Sigmoid colon (tissue), 7 donors: ENCODE data around the gene TBL1XR1. TPM values are rescaled to one million over a fixed set of nuclear protein-coding genes. Genes with fewer than 3 reads are reported as not detected.
"Not testable (repeated sequence)": the region's sequence is repeated elsewhere in the genome, so short reads cannot be mapped to it uniquely, and the experiment has no call there.

Source experiments
- DNase-seq: peaks from one replicate; pipeline ENCODE4 v3.0.0-alpha.2; 2019
- H3K27ac ChIP-seq, 4 donors: fragments of 200-600 bp; sonication (generic); one replicate each; pipeline ENCODE4 v1.5.1; 2016 to 2019; ENCODE audit warnings: mild to moderate bottlenecking in 1 of 4
- H3K27me3 ChIP-seq, 3 donors: fragments of 200-600 bp; sonication (generic); one replicate each; pipeline ENCODE4 v1.5.1; 2019; ENCODE audit warnings: mild to moderate bottlenecking in 1 of 3
- H3K36me3 ChIP-seq, 4 donors: fragments of 200-600 bp; sonication (generic); one replicate each; pipeline ENCODE4 v1.5.1; 2016 to 2019
- H3K4me1 ChIP-seq, 4 donors: fragments of 200-600 bp; sonication (generic); one replicate each; pipeline ENCODE4 v1.5.1; 2017 to 2019
- H3K4me3 ChIP-seq, 4 donors: fragments of 200-600 bp; sonication (generic); one replicate each; pipeline ENCODE4 v1.5.1; 2017 to 2019; ENCODE audit warnings: mild to moderate bottlenecking in 2 of 4, moderate library complexity in 1 of 4
- H3K9me3 ChIP-seq, 4 donors: fragments of 200-600 bp in 3 of 4; sonication (generic) in 3 of 4; one replicate each; pipeline versions ENCODE4 v1.5.1 to v1.6.1; 2013 to 2019
- EP300 ChIP-seq, 4 donors: sonication (generic); formaldehyde crosslinking; IDR thresholded peaks; one replicate each; pipeline ENCODE4 v1.6.1; 2017; ENCODE audit warnings: antibody characterized with exemption in 4 of 4
- POLR2A ChIP-seq, 2 donors: fragments of 450-650 bp; IDR thresholded peaks; one replicate each; pipeline ENCODE4 v1.6.1; 2016; ENCODE audit warnings: antibody characterized with exemption in 2 of 2, mild to moderate bottlenecking in 2 of 2, moderate library complexity in 2 of 2
- POLR2AphosphoS5 ChIP-seq, 4 donors: sonication (generic); formaldehyde crosslinking; IDR thresholded peaks; one replicate each; pipeline ENCODE4 v1.6.1; 2017; ENCODE audit warnings: antibody characterized with exemption in 4 of 4
- WGBS, 2 donors: extraction: QIAGEN DNeasy Blood & Tissue Kit; methylation state at CpG; one replicate each; pipeline ENCODE4 v1.1.7; 2013; 5-methylcytosine and 5-hydroxymethylcytosine counted together
- intact Hi-C: fragments of 100-400 bp; cut with DNase I; formaldehyde crosslinking; loops from one replicate; pipeline ENCODE4 v1.15.1; 2023
- polyA plus RNA-seq, 3 donors: library from polyadenylated mRNA; stranded (reverse); fragments of 200-250 nt; gene quantifications; one replicate each; pipeline ENCODE4 v1.2.3, GENCODE V29; 2013
- total RNA-seq, 4 donors: library from RNA; depleted of rRNA; stranded (reverse); fragments of >200 nt; gene quantifications; one replicate each; pipeline ENCODE4 v1.1.0, GENCODE V29; 2016
- TF ChIP-seq, protein P1 (sequence below), 4 experiments: fragments of 450-650 bp in 3 of 4; fragments of 200-600 bp in 1 of 4; IDR thresholded peaks; one replicate each; pipeline ENCODE4 v1.5.1; 2016 to 2019; ENCODE audit warnings: antibody characterized with exemption in 4 of 4, mild to moderate bottlenecking in 3 of 4, moderate library complexity in 2 of 4
- donor health status: healthy with polysubstance abuse.
- donor health status: Bipolar disorder and iron deficiency.
- donor health status: healthy.

TBL1XR1 gene
- total and polyA plus RNA-seq, 7 donors = 20.4 to 131 (median 88.9) TPM

DNA sequence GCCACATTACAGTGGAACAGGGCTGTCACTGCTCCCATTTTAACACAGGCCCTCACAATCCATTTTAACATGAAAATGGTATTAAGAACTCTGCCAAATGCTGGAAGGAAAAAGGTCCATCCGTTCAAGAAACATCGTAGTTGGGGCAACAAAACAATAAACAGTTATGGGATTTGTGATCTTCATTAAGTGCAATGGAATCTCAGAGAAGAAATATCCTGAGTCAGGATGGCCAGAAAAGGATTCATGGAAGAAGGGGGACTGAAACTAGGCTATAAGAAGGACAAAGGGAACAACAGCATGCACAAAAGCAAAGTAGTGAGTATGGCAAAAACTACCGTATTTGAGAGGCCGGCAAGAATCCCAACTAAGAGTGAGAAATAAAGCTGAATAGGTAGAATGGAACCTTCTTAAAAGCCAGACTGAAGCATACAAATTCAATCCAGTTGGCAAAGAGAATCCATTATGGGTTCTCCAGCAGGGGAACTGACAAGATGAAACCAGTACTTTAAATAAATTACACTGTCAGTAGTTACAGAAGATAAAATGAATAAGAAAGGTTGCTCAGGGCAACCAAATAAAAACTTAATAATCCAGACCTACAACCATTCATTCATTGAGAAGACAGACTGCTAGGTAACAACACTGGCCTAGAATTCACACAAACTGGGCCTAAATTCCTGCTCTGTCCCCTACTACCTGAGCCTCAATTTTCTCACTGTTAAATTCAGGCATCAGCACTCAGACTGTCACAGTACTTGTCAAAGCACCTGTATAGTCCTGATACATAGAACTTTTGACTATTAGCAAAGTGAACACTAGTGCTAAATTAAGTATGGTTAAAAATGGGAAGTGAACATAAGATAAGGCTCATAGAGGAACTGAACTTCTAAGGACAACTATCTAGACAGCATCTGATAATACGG, 6.3 kb downstream of the TBL1XR1 start:
- no peak overlapping the region for H3K4me3 ChIP-seq
- intact Hi-C loops = loop anchor here (10.0 kb wide), 1 partner anchor 404 kb away; no protein-coding TSS in a partner anchor
- H3K9me3 ChIP-seq = no peaks in the 10 kb centered on the region
- no peak for TF ChIP-seq POLR2AphosphoS5 (IDR thresholded peaks at IDR 0.05)
- TF ChIP-seq, protein P1, sequence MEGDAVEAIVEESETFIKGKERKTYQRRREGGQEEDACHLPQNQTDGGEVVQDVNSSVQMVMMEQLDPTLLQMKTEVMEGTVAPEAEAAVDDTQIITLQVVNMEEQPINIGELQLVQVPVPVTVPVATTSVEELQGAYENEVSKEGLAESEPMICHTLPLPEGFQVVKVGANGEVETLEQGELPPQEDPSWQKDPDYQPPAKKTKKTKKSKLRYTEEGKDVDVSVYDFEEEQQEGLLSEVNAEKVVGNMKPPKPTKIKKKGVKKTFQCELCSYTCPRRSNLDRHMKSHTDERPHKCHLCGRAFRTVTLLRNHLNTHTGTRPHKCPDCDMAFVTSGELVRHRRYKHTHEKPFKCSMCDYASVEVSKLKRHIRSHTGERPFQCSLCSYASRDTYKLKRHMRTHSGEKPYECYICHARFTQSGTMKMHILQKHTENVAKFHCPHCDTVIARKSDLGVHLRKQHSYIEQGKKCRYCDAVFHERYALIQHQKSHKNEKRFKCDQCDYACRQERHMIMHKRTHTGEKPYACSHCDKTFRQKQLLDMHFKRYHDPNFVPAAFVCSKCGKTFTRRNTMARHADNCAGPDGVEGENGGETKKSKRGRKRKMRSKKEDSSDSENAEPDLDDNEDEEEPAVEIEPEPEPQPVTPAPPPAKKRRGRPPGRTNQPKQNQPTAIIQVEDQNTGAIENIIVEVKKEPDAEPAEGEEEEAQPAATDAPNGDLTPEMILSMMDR (IDR thresholded peaks at IDR 0.05) = no peak
- no peak for TF ChIP-seq EP300 (IDR thresholded peaks at IDR 0.05)
- TF ChIP-seq POLR2A (IDR thresholded peaks at IDR 0.05) = no peak
- H3K4me1 ChIP-seq = peaks cover 0 to 70% (median 41%) of the 10 kb centered on the region in 4 donors
- H3K27ac ChIP-seq = peak overlapping the region; percentile 27 to 63 (median 44)
- no peaks in the 10 kb centered on the region for H3K27me3 ChIP-seq
- WGBS, 2 donors = 48 to 56% methylated on average over 5 of the region's 5 CpGs
- no peak for DNase-seq
- no peaks in the 10 kb centered on the region for H3K36me3 ChIP-seq

DNA sequence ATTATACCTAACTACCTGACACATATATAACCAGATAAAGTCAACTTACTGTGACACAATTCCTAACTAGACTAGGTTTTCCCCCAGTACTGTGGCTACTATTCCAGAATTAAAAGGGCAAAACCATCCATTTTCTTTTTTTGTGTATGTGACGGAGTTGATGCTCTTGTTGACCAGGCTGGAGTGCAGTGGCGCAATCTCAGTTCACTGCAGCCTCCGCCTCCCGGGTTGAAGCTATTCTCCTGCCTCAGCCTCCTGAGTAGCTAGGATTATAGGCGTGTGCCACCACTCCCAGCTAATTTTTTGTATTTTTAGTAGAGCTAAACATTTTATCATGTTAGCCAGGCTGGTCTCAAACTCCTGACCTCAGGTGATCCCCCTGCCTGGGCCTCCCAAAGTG, 7.1 kb downstream of the TBL1XR1 start:
- intact Hi-C loops = loop anchor here (10.0 kb wide), 1 partner anchor 405 kb away; no protein-coding TSS in a partner anchor
- H3K27ac ChIP-seq = peak overlapping the region in 3 of 4 donors; percentile 27 to 63 (median 56)
- H3K4me1 ChIP-seq = peaks cover 0 to 78% (median 47%) of the 10 kb centered on the region in 4 donors
- DNase-seq, H3K4me3 ChIP-seq, H3K36me3 ChIP-seq, H3K27me3 ChIP-seq, H3K9me3 ChIP-seq: not testable (repeated sequence)
- WGBS, 2 donors = 88 to 92% methylated on average over 5 of the region's 5 CpGs

DNA sequence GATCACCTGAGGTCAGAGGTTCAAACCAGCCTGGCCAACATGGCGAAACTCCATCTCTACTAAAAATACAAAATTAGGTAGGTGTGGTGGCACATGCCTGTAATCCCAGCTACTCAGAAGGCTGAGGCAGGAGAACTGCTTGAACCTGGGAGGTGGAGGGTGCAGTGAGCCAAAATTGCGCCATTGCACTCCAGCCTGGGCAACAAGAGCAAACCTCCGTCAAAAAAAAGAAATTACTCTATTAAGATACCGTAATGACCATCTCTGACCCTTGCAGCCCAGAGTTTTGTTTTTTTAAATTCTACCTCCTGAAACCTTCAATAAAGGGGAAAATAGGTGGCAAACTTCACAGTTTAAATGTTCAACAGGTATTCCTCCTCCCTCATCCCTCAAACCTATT, 9.0 kb downstream of the TBL1XR1 start:
- H3K4me3 ChIP-seq, H3K9me3 ChIP-seq, H3K27ac ChIP-seq, H3K27me3 ChIP-seq, DNase-seq, H3K36me3 ChIP-seq, intact Hi-C loops: not testable (repeated sequence)
- WGBS, 2 donors = 90 to 92% methylated on average over 4 of the region's 4 CpGs
- H3K4me1 ChIP-seq = peaks cover 0 to 72% (median 47%) of the 10 kb centered on the region in 4 donors

DNA sequence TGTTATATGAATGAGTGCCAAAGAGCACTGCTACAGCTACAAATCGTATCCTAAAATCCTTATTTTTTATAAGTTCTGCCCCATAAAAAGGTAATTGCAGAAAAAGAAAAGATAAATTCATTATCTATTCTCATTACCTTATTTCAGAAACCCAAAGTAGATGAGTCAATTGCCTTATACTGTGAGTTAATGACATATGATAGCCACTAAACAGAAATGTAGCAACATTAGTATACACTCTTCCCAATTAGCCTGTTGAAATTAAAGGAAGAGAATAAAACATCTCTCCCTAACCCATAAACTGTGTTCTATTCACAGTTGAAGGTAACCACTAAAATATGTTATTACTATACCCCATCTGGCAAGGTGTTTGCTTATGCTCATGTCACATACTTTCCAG, 11.0 kb downstream of the TBL1XR1 start:
- TF ChIP-seq POLR2AphosphoS5 (IDR thresholded peaks at IDR 0.05) (no peak), EP300 (IDR thresholded peaks at IDR 0.05) (no peak), POLR2A (IDR thresholded peaks at IDR 0.05) (no peak)
- TF ChIP-seq, protein P1 (IDR thresholded peaks at IDR 0.05) = no peak
- 35 to 63% methylated on average over 1 of the region's 1 CpG for WGBS, 2 donors
- intact Hi-C loops = no loop called here
- Histone ChIP-seq H3K4me1 (peaks cover 0 to 69% (median 54%) of the 10 kb centered on the region in 4 donors), H3K27me3 (no peaks in the 10 kb centered on the region), H3K9me3 (no peaks in the 10 kb centered on the region), H3K27ac (no peak overlapping the region), H3K4me3 (no peak overlapping the region), H3K36me3 (no peaks in the 10 kb centered on the region)
- DNase-seq = no peak

GRCh38 chr3:177185035-177185574, 12.2 kb downstream of the TBL1XR1 start:
- Histone ChIP-seq H3K4me1 (peaks cover 0 to 62% (median 46%) of the 10 kb centered on the region in 4 donors), H3K27ac (no peak overlapping the region), H3K9me3 (no peaks in the 10 kb centered on the region), H3K4me3 (no peak overlapping the region), H3K36me3 (no peaks in the 10 kb centered on the region), H3K27me3 (no peaks in the 10 kb centered on the region)
- DNase-seq = no peak
- intact Hi-C loops = no loop called here
- TF ChIP-seq POLR2AphosphoS5 (IDR thresholded peaks at IDR 0.05) = no peak
- TF ChIP-seq, protein P1 (IDR thresholded peaks at IDR 0.05) = no peak
- no peak for TF ChIP-seq POLR2A (IDR thresholded peaks at IDR 0.05)
- 86 to 88% methylated on average over 7 of the region's 7 CpGs for WGBS, 2 donors

DNA sequence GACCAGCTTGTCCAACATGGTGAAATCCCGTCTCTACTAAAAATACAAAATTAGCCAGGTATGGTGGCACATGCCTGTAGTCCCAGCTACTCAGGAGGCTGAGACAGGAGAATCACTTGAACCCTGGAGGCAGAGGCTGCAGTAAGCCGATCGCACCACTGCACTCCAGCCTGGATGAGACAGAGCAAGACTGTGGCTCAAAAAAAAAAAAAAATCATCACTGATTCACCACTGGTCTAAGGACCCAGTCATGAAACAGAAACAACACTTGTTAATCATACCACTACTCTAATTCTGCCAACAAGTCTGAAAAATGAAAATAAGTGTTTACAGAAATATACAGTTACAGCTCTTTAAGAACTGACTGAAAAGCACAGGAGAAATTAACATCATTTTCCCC, 12.7 kb downstream of the TBL1XR1 start:
- not testable (repeated sequence) for H3K27ac ChIP-seq, H3K4me3 ChIP-seq, H3K9me3 ChIP-seq, DNase-seq, H3K36me3 ChIP-seq, H3K27me3 ChIP-seq
- H3K4me1 ChIP-seq = peaks cover 0 to 66% (median 45%) of the 10 kb centered on the region in 4 donors
- 87 to 94% methylated on average over 3 of the region's 3 CpGs for WGBS, 2 donors
- intact Hi-C loops = loop anchor here (5.0 kb wide), 1 partner anchor 42 kb away; no protein-coding TSS in a partner anchor
